ENCODE measurements around the gene DNM1L.

Gene DNM1L

DNA sequence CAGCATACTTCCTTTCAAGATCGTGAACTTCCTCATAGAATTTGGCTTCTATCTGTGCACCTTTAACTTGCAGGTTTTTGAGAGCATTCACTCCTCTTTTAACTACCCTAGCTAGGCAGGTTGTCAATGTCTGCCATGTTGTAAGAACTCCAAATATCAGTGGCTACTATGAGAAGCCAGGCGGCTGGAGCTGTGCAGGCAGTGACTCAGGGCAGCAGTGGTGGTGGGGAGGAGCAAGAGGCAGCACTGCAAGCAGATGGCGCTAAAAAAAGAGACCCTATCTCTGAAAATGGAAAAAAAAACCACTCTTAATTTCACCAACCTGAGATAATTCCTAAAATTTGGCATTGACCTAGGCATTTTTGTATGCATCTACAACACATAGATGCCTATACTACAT, 48.1 kb downstream of the DNM1L start:
- H3K4me3 ChIP-seq (ENCODE audit: low read length): no peak overlapping the region
- no peaks in the 10 kb centered on the region for H3K79me2 ChIP-seq (ENCODE audit: low read length)
- H3K27me3 ChIP-seq (ENCODE audit: low read depth, low read length): no peaks in the 10 kb centered on the region
- TF ChIP-seq, protein P1, sequence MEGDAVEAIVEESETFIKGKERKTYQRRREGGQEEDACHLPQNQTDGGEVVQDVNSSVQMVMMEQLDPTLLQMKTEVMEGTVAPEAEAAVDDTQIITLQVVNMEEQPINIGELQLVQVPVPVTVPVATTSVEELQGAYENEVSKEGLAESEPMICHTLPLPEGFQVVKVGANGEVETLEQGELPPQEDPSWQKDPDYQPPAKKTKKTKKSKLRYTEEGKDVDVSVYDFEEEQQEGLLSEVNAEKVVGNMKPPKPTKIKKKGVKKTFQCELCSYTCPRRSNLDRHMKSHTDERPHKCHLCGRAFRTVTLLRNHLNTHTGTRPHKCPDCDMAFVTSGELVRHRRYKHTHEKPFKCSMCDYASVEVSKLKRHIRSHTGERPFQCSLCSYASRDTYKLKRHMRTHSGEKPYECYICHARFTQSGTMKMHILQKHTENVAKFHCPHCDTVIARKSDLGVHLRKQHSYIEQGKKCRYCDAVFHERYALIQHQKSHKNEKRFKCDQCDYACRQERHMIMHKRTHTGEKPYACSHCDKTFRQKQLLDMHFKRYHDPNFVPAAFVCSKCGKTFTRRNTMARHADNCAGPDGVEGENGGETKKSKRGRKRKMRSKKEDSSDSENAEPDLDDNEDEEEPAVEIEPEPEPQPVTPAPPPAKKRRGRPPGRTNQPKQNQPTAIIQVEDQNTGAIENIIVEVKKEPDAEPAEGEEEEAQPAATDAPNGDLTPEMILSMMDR (IDR thresholded peaks at IDR 0.05; ENCODE audit: low read depth, low read length): no peak
- TF ChIP-seq EZH2phosphoT487 (IDR thresholded peaks at IDR 0.05; ENCODE audit: low read depth): no peak
- no peak overlapping the region for H2AFZ ChIP-seq (ENCODE audit: low read depth, low read length)
- H3K9ac ChIP-seq (ENCODE audit: low read length): no peak overlapping the region
- no peaks in the 10 kb centered on the region for H3K9me3 ChIP-seq (ENCODE audit: insufficient read depth, low read length)
- H3K27ac ChIP-seq (ENCODE audit: low read length): no peak overlapping the region
- H3K4me1 ChIP-seq (ENCODE audit: low read length): no peaks in the 10 kb centered on the region
- H4K20me1 ChIP-seq (ENCODE audit: insufficient read depth, low read length): no peaks in the 10 kb centered on the region
- H3K4me2 ChIP-seq (ENCODE audit: low read length): no peak overlapping the region
- peaks cover 17% of the 10 kb centered on the region for H3K36me3 ChIP-seq (replicated peaks; ENCODE audit: low read depth, low read length)

DNA sequence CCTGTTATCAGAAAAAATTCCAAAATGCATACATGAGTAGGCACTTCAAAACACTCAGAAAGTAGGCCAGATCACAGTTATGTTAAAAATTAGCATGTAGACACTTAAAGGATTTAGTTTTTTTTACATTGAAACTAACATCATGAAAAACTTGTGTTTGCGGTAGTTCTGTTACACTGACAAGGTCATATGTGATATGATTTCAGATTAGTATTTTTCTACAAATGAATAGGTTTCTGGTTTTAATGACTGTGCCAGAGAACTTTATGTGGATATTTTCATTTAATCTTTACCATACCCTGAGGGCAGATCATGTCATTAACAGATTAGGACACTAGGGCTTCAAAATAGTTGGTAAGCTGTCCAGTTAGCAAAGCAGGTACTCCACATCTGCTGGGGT, 55.9 kb downstream of the DNM1L start:
- H3K27ac ChIP-seq (ENCODE audit: low read length): no peak overlapping the region
- H3K9ac ChIP-seq (ENCODE audit: low read length): no peak overlapping the region
- H3K36me3 ChIP-seq (replicated peaks; ENCODE audit: low read depth, low read length): peaks cover 35% of the 10 kb centered on the region
- TF ChIP-seq, protein P1 (IDR thresholded peaks at IDR 0.05; ENCODE audit: low read depth, low read length): no peak
- TF ChIP-seq EZH2phosphoT487 (IDR thresholded peaks at IDR 0.05; ENCODE audit: low read depth): no peak
- H3K79me2 ChIP-seq (ENCODE audit: low read length): no peaks in the 10 kb centered on the region
- no peak overlapping the region for H3K4me2 ChIP-seq (ENCODE audit: low read length)
- H3K27me3 ChIP-seq (ENCODE audit: low read depth, low read length): no peaks in the 10 kb centered on the region
- H3K4me1 ChIP-seq (ENCODE audit: low read length): no peaks in the 10 kb centered on the region
- no peak overlapping the region for H2AFZ ChIP-seq (ENCODE audit: low read depth, low read length)
- H4K20me1 ChIP-seq (ENCODE audit: insufficient read depth, low read length): no peaks in the 10 kb centered on the region
- no peaks in the 10 kb centered on the region for H3K9me3 ChIP-seq (ENCODE audit: insufficient read depth, low read length)
- no peak overlapping the region for H3K4me3 ChIP-seq (ENCODE audit: low read length)

DNA sequence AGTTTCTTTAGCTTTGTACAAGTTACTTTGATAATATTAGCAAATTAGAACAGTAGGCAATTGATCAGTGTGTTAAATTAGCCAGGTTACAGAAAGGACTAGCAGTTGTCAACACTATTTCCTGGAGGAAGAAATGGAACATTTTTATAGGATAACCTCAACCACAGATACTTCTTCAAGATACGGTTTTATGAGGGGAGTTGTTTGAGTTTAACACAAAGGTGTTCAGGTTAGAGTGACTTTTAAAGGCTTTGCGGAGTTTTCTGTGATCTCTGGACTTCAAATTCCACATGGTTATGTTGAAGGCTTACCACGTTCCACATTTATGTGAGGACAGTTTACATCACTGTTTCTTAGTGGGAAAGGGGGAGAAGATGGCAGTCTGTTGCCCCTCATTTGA, 57.3 kb downstream of the DNM1L start:
- no peaks in the 10 kb centered on the region for H3K79me2 ChIP-seq (ENCODE audit: low read length)
- H3K4me2 ChIP-seq (ENCODE audit: low read length): no peak overlapping the region
- peaks cover 45% of the 10 kb centered on the region for H3K36me3 ChIP-seq (replicated peaks; ENCODE audit: low read depth, low read length)
- no peak overlapping the region for H3K4me3 ChIP-seq (ENCODE audit: low read length)
- no peaks in the 10 kb centered on the region for H3K27me3 ChIP-seq (ENCODE audit: low read depth, low read length)
- TF ChIP-seq, protein P1 (IDR thresholded peaks at IDR 0.05; ENCODE audit: low read depth, low read length): no peak
- H3K9ac ChIP-seq (ENCODE audit: low read length): no peak overlapping the region
- H3K4me1 ChIP-seq (ENCODE audit: low read length): no peaks in the 10 kb centered on the region
- H4K20me1 ChIP-seq (ENCODE audit: insufficient read depth, low read length): no peaks in the 10 kb centered on the region
- no peak overlapping the region for H2AFZ ChIP-seq (ENCODE audit: low read depth, low read length)
- H3K27ac ChIP-seq (ENCODE audit: low read length): no peak overlapping the region
- H3K9me3 ChIP-seq (ENCODE audit: insufficient read depth, low read length): no peaks in the 10 kb centered on the region

DNA sequence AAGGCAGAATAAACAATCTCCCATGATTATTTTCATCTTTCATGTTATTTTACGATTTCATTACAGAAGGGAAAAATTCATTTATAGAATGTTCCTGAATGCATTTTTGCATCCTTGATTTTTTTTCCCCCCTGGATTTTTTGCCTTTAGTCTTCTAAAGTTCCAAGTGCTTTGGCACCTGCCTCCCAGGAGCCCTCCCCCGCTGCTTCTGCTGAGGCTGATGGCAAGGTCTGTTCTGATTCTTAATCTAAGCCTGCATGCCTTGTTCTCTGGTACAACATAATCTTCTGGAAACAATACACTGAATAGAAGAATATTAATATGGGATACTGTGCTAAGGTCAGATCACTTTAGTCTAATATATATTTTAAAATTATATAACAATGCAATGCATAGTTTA, 58.6 kb downstream of the DNM1L start:
- 0 out of 2 replicates have a peak, but pooled peaks cover 6% of the 10 kb centered on the region for H3K79me2 ChIP-seq (ENCODE audit: low read length)
- peaks cover 51% of the 10 kb centered on the region for H3K36me3 ChIP-seq (replicated peaks; ENCODE audit: low read depth, low read length)
- no peak overlapping the region for H3K4me3 ChIP-seq (ENCODE audit: low read length)
- H2AFZ ChIP-seq (ENCODE audit: low read depth, low read length): no peak overlapping the region
- H3K4me2 ChIP-seq (ENCODE audit: low read length): no peak overlapping the region
- H3K9me3 ChIP-seq (ENCODE audit: insufficient read depth, low read length): no peaks in the 10 kb centered on the region
- no peaks in the 10 kb centered on the region for H3K27me3 ChIP-seq (ENCODE audit: low read depth, low read length)
- no peak overlapping the region for H3K9ac ChIP-seq (ENCODE audit: low read length)
- no peaks in the 10 kb centered on the region for H4K20me1 ChIP-seq (ENCODE audit: insufficient read depth, low read length)
- no peak overlapping the region for H3K27ac ChIP-seq (ENCODE audit: low read length)
- no peaks in the 10 kb centered on the region for H3K4me1 ChIP-seq (ENCODE audit: low read length)
- TF ChIP-seq, protein P1 (IDR thresholded peaks at IDR 0.05; ENCODE audit: low read depth, low read length): no peak
- no peak for TF ChIP-seq EZH2phosphoT487 (IDR thresholded peaks at IDR 0.05; ENCODE audit: low read depth)
